Uterine smooth muscle cell (primary cell): ENCODE measurements around the gene PCGF2. TPM values are rescaled to one million over a fixed set of nuclear protein-coding genes. Genes with fewer than 3 reads are reported as not detected.

Source experiments
- total RNA-seq: library from RNA; depleted of rRNA; stranded (reverse); fragments of >200 nt; gene quantifications from 2 replicates; pipeline ENCODE4 v1.2.3, GENCODE V29; 2014

Gene PCGF2
- 2.2 and 4.0 TPM in 2 replicates for total RNA-seq

GRCh38 chr17:38748149-38748891 is at the start of gene PCGF2:
Gene PCGF2, minus strand, starts transcription at chr17:38748336. Its CDS starts 7,934 bp downstream, at chr17:38740402.

GRCh38 chr17:38752308-38753070 is 4.4 kb upstream of the PCGF2 start, which contains the start of gene PSMB3:
Gene PSMB3, plus strand, starts transcription at chr17:38752741. Its CDS starts 86 bp downstream, at chr17:38752827.

GRCh38 chr17:38729886-38730525 is 18.1 kb downstream of the PCGF2 start, which contains the start of gene CISD3:
Gene CISD3, plus strand, starts transcription at chr17:38730341. Its CDS starts 18 bp downstream, at chr17:38730359.

GRCh38 chr17:38704606-38705522 is 43.3 kb downstream of the PCGF2 start, which contains the start of gene MLLT6:
Gene MLLT6, plus strand, starts transcription at chr17:38705273. Its CDS starts 360 bp downstream, at chr17:38705633.

Other genes with a start within 250 kb of the PCGF2 start
- under 0.01 and 0.12 TPM in 2 replicates for gene SRCIN1, start 142.4 kb downstream of the PCGF2 start, total RNA-seq
- gene EPOP, start 73.4 kb downstream of the PCGF2 start, total RNA-seq: 0.55 and 0.87 TPM in 2 replicates
- gene MLLT6, start 43.1 kb downstream of the PCGF2 start, total RNA-seq: 19.7 and 20.7 TPM in 2 replicates
- 2.7 and 4.0 TPM in 2 replicates for gene CISD3, start 18.0 kb downstream of the PCGF2 start, total RNA-seq
- 315 and 392 TPM in 2 replicates for gene PSMB3, start 4.4 kb upstream of the PCGF2 start, total RNA-seq
- 61.8 and 74.5 TPM in 2 replicates for gene PIP4K2B, start 51.2 kb upstream of the PCGF2 start, total RNA-seq
- gene CWC25, start 77.0 kb upstream of the PCGF2 start, total RNA-seq: 10.9 and 12.6 TPM in 2 replicates
- 1,266 and 1,824 TPM in 2 replicates for gene RPL23, start 105.4 kb upstream of the PCGF2 start, total RNA-seq
- gene LASP1, start 121.7 kb upstream of the PCGF2 start, total RNA-seq: 88.9 and 104 TPM in 2 replicates
- 0.11 TPM in 1 of 2 replicates, not detected in the other for gene FBXO47, start 219.1 kb upstream of the PCGF2 start, total RNA-seq